HepG2 (cell line): ENCODE results near the gene NEK6. TPM values are rescaled to one million over a fixed set of nuclear protein-coding genes. Genes with fewer than 3 reads are reported as not detected.

Source experiments
- ATAC-seq: fragments of 200-7000 bp; cut with Tn5 transposase; 3 replicates; pipeline ENCODE4 v1.9.1; 2020; ENCODE audit warnings: mild to moderate bottlenecking, moderate library complexity
- BruUV-seq: library from RNA; stranded (reverse); fragments of 400-500 nt; replicated peaks from 2 replicates; lab custom pipeline; 2021; lab: Mats Ljungman, UMichigan
- CTCF ChIA-PET: fragments of 300-600 bp; formaldehyde crosslinking; extraction: SDS; loops from one replicate; lab custom pipeline; 2021; ENCODE audit warnings: low total read pairs, inconsistent platforms, low intra/inter-chr PET ratio; lab: Yijun Ruan, JAX
- POLR2A ChIA-PET: fragments of 350-600 bp; sonication (Branson Sonifier 250); formaldehyde crosslinking; loops from one replicate; lab custom pipeline; 2020; ENCODE audit warnings: antibody characterized with exemption, inconsistent platforms; lab: Yijun Ruan, JAX
- DNase-seq: peaks from one replicate; pipeline ENCODE4 v3.0.0-alpha.2; 2015; ENCODE audit warnings: low spot score
- FAIRE-seq: peaks from 3 replicates; lab custom pipeline; 2011; peaks lifted over from hg19 to GRCh38; lab: Jason Lieb, UNC
- H2AFZ ChIP-seq: one replicate; pipeline ENCODE4 v1.6.1; 2011; ENCODE audit warnings: low read length, inconsistent platforms
- H3K27ac ChIP-seq: fragments of 300-600 bp; 3 replicates; pipeline ENCODE4 v1.8.0; 2011; ENCODE audit warnings: mixed run types, mild to moderate bottlenecking, mixed read lengths, low read length, inconsistent platforms; ENCODE audit not compliant: insufficient read depth; ENCODE audit errors: extremely low read length
- H3K27me3 ChIP-seq, 2 experiments: fragments of 200-600 bp in 1 of 2; 2 replicates in 1 of 2; 3 replicates in 1 of 2; pipeline versions ENCODE4 v1.6.0 to v1.8.0; 2011; ENCODE audit warnings: low read length in 2 of 2, mild to moderate bottlenecking in 2 of 2, moderate library complexity in 2 of 2, inconsistent platforms in 1 of 2; ENCODE audit not compliant: insufficient read depth in 2 of 2, control insufficient read depth in 1 of 2
- H3K36me3 ChIP-seq, 2 experiments: fragments of 200-600 bp in 1 of 2; replicated peaks in 1 of 2; 2 replicates in 1 of 2; 3 replicates in 1 of 2; pipeline versions ENCODE4 v1.5.1 to v1.8.0; 2011; ENCODE audit warnings: low read length in 2 of 2, inconsistent platforms in 1 of 2; ENCODE audit not compliant: insufficient read depth in 2 of 2, control insufficient read depth in 1 of 2
- H3K4me1 ChIP-seq: 2 replicates; pipeline ENCODE4 v1.5.1; 2012; ENCODE audit warnings: low read length, inconsistent platforms; ENCODE audit not compliant: insufficient read depth
- H3K4me2 ChIP-seq: 2 replicates; pipeline ENCODE4 v1.6.0; 2011; ENCODE audit warnings: low read depth, low read length, inconsistent platforms
- H3K4me3 ChIP-seq, 3 experiments: fragments of 200-600 bp in 1 of 3; sonication (generic), shearing (Covaris generic) in 1 of 3; replicated peaks in 1 of 3; 2 replicates each; pipeline ENCODE4 v1.5.1; 2011 to 2016; ENCODE audit warnings: low read length in 3 of 3, inconsistent platforms in 2 of 3, low read depth in 2 of 3, mild to moderate bottlenecking in 2 of 3, control low read depth in 1 of 3, mixed read lengths in 1 of 3; ENCODE audit not compliant: insufficient read depth in 1 of 3
- H3K79me2 ChIP-seq: one replicate; pipeline ENCODE4 v1.6.1; 2011; ENCODE audit warnings: low read length, inconsistent platforms; ENCODE audit not compliant: insufficient read depth
- H3K9ac ChIP-seq: 2 replicates; pipeline ENCODE4 v1.6.0; 2011; ENCODE audit warnings: mild to moderate bottlenecking, low read depth, low read length, inconsistent platforms; ENCODE audit not compliant: insufficient read depth
- H3K9me3 ChIP-seq: 2 replicates; pipeline ENCODE4 v1.5.1; 2012; ENCODE audit warnings: mild to moderate bottlenecking, low read length
- H4K20me1 ChIP-seq: 2 replicates; pipeline ENCODE4 v1.6.0; 2011; ENCODE audit warnings: inconsistent platforms, mild to moderate bottlenecking, low read length, moderate library complexity; ENCODE audit not compliant: insufficient read depth
- HDAC1 ChIP-seq: sonication (generic); formaldehyde crosslinking; IDR thresholded peaks from 2 replicates; pipeline ENCODE4 v1.5.1; 2020; ENCODE audit warnings: mild to moderate bottlenecking, missing genetic modification reagents
- RBM22 ChIP-seq: fragments of 200-400 bp; formaldehyde crosslinking; optimal IDR thresholded peaks from 2 replicates; pipeline ENCODE3; 2017; ENCODE audit warnings: mild to moderate bottlenecking, low read length, moderate library complexity
- SOX13 ChIP-seq, 3 experiments: fragments of 450-650 bp in 1 of 3; sonication (generic) in 1 of 3; formaldehyde crosslinking in 1 of 3; IDR thresholded peaks in 2 of 3; conservative IDR thresholded peaks in 1 of 3; 2 replicates each; pipeline versions ENCODE4 v1.5.0 to v1.6.1; 2016 to 2020; ENCODE audit warnings: antibody characterized with exemption in 1 of 3, mild to moderate bottlenecking in 1 of 3, missing compliant biosample characterization in 1 of 3, missing genetic modification reagents in 1 of 3, moderate library complexity in 1 of 3
- TAF15 ChIP-seq: fragments of 200-400 bp; formaldehyde crosslinking; IDR thresholded peaks from one replicate; pipeline ENCODE4 v1.6.1; 2018; ENCODE audit warnings: mild to moderate bottlenecking, low read depth, low read length; ENCODE audit not compliant: poor library complexity, severe bottlenecking
- TBX3 ChIP-seq: fragments of 450-650 bp; IDR thresholded peaks from 2 replicates; pipeline ENCODE4 v1.6.1; 2017; ENCODE audit warnings: antibody characterized with exemption, mild to moderate bottlenecking, inconsistent platforms, borderline replicate concordance
- ZNF143 ChIP-seq: sonication (generic); formaldehyde crosslinking; IDR thresholded peaks from 2 replicates; pipeline ENCODE4 v1.4.0; 2020; ENCODE audit warnings: missing genetic modification reagents
- ZNF383 ChIP-seq: sonication (generic); formaldehyde crosslinking; IDR thresholded peaks from 2 replicates; pipeline ENCODE4 v1.4.0; 2020; ENCODE audit warnings: missing genetic modification reagents, mild to moderate bottlenecking, borderline replicate concordance
- WGBS: methylation state at CpG from one replicate; pipeline ENCODE4 v1.1.6; 2017; ENCODE audit warnings: low lambda C conversion rate; 5-methylcytosine and 5-hydroxymethylcytosine counted together
- in situ Hi-C: cut with HindIII; loops from 2 replicates; pipeline ENCODE4 v1.10.0; 2017; ENCODE audit warnings: low pct_unique_long_range_greater_than_20kb; ENCODE audit not compliant: extremely low pct_ligation_motif_present
- intact Hi-C: fragments of 100-400 bp; cut with micrococcal nuclease; formaldehyde crosslinking; loops from one replicate; pipeline ENCODE4 v1.10.0; 2022; ENCODE audit not compliant: unreplicated experiment
- polyA plus RNA-seq, 8 experiments: library from polyadenylated mRNA; depleted of rRNA in 3 of 8; stranded (reverse) in 7 of 8; unstranded in 1 of 8; fragments of >200 nt; fragmentation: Illumina TruSeq in 4 of 8; extraction: Trizol in 4 of 8; gene quantifications; 2 replicates each; pipeline versions ENCODE4 v1.2.1 to v1.2.3, GENCODE V29; 2011 to 2016; ENCODE audit warnings: low read depth in 4 of 8, missing spikeins in 1 of 8, mixed read lengths in 1 of 8; ENCODE audit not compliant: insufficient read depth in 1 of 8
- total RNA-seq, 5 experiments: library from RNA; depleted of rRNA; stranded (reverse); fragments of >200 nt; fragmentation: Illumina TruSeq; extraction: Trizol; gene quantifications; 2 replicates each; pipeline ENCODE4 v1.2.3, GENCODE V29; 2016; ENCODE audit warnings: low read depth in 1 of 5

NEK6 gene
- total and polyA plus RNA-seq, 2 of the 13 experiments (the other 11 are each of a cell fraction or from before 2014, with no cell fraction given), result 30.4 to 119 TPM

GRCh38 chr9:124273427-124274160 lies 15.8 kb downstream of the NEK6 start:
- POLR2A ChIA-PET, result no interaction called here
- Histone ChIP-seq H3K79me2 (peaks cover 99% of the 10 kb centered on the region), H2AFZ (no peak overlapping the region), H3K9me3 (no peaks in the 10 kb centered on the region), H3K36me3 (peaks cover 16 to 61% of the 10 kb centered on the region in 2 experiments), H3K9ac (no peak overlapping the region), H3K4me3 (no peak overlapping the region), H3K4me1 (peaks cover 80% of the 10 kb centered on the region), H4K20me1 (peaks cover 81% of the 10 kb centered on the region), H3K27ac (no peak overlapping the region), H3K4me2 (no peak overlapping the region), H3K27me3 (no peaks in the 10 kb centered on the region)
- no TSS peak for BruUV-seq
- in situ Hi-C loops (no loop called here), intact Hi-C loops (no loop called here)
- CTCF ChIA-PET, result no interaction called here
- ATAC-seq, result no peak
- WGBS, result 96% methylated on average over 21 of the region's 21 CpGs
- DNase-seq, result no peak
- TF ChIP-seq TAF15, result no peak
- TF ChIP-seq RBM22, result peak; percentile 33
- no peak for FAIRE-seq

- no peak overlapping the region for H3K4me3 ChIP-seq
- H3K79me2 ChIP-seq, result peaks cover 98% of the 10 kb centered on the region
- in situ Hi-C loops, result no loop called here
- intact Hi-C loops, result no loop called here
- ChIA-PET POLR2A (no interaction called here), CTCF (no interaction called here)
- DNase-seq (no peak), FAIRE-seq (no peak), ATAC-seq (no peak)
- no peak overlapping the region for H2AFZ ChIP-seq
- no peaks in the 10 kb centered on the region for H3K27me3 ChIP-seq
- H3K9me3 ChIP-seq, result no peaks in the 10 kb centered on the region
- no peak overlapping the region for H3K4me2 ChIP-seq
- WGBS, result 100% methylated on average over 4 of the region's 6 CpGs
- H3K36me3 ChIP-seq, result peaks cover 16 to 56% of the 10 kb centered on the region in 2 experiments
- no peak overlapping the region for H3K9ac ChIP-seq
- H3K4me1 ChIP-seq, result peaks cover 80% of the 10 kb centered on the region
- no peak overlapping the region for H3K27ac ChIP-seq
- no TSS peak for BruUV-seq
- TF ChIP-seq ZNF383 (CRISPR knock-in tag) (no peak), SOX13 (IDR thresholded peaks at IDR 0.05) (no peak), SOX13 (CRISPR knock-in tag; conservative IDR thresholded peaks at IDR 0.05 in 1 of 2, IDR thresholded peaks at IDR 0.05 in 1 of 2) (no peak), HDAC1 (CRISPR knock-in tag) (no peak), ZNF143 (CRISPR knock-in tag) (no peak), TBX3 (no peak)
- H4K20me1 ChIP-seq, result peaks cover 78% of the 10 kb centered on the region
These were observed 16.5 kb downstream of the NEK6 start for GRCh38 chr9:124274226-124274625.
